IPS DF 19.7 (cell line): Measurements from ENCODE around the gene NCKAP5L.
"Not testable (repeated sequence)": the region's sequence is repeated elsewhere in the genome, so short reads cannot be mapped to it uniquely, and the experiment has no call there.

ENCODE experiments used
- DNase-seq: peaks from one replicate; pipeline ENCODE4 v3.0.0-alpha.2; 2013; ENCODE audit warnings: low read depth, low spot score

Gene NCKAP5L

GRCh38 chr12:49865782-49866135 is 37.5 kb upstream of the NCKAP5L start:
- no peak for DNase-seq

DNA sequence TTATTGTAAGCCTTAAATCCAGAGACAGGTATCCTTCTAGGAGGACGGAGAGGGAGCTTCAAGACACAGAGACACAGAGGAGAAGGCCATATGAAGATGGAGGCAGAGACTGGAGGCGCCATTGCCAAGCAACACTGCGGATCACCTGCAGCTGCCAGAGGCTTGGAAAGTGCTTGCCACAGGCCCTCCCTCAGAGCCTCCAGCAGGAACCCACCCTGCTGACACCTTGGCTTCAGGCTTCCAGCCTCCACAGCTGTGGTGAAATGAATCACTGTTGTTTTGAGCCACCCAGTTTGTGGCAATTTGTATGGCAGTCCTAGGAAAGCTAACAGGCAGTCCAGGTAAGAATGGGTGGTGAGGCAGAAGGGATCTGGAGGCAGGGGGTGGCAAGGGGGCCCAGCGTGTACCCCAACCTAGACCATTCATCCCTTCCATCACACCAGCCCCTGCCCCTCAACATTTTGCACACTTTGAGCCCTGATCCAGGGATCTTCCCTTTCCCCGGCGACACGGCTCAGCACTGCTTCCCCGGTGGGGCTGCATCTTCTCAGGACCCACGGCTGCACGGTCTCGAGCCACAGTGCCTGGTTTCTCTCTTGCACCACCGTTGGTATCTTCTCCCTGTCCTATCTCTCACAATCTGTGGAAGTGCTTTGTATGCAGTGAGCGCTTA is 37.0 kb upstream of the NCKAP5L start:
- DNase-seq = no peak

- DNase-seq = no peak
Measured at GRCh38 chr12:49864798-49865090, 36.5 kb upstream of the NCKAP5L start.

DNA sequence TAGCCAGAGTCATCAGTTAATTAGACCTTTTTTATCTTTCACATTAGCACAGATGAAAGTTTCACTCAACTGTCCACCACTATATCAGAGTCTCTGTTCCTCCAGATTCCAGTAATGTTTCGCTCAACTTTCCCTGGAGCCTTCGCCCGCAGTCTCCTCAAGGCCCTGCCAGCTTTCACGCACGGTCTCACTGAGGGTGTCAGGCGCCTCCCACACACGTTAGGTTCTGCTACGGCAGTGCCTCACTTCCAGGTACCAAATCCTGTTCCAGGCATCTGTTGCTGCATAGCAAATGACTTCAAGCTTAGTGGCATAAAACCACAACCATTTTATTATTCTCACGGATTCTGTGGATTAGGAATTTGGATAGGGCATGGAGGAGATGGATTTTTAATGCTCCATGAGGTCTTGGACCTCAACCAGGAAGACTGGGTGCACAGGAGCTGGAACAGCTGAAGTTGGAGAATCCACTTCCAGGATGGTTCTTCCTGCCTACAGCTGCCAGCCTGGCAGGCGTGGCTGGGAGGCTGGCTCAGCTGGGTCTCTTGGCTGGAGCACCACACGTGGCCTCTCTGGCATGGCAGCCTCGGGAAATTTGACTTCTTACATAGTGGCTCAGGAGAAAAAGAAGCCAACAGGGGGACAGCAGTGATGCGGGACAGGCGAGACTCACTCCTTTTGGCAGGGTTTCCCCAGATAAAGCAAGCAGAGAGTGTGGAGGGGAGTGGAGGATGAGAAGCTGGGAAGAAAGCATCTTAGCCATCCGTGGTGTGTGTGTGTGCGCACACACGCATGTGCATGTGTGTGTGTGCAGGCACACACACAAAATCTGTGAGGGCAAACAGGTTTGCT is 36.0 kb upstream of the NCKAP5L start:
- DNase-seq = no peak

DNA sequence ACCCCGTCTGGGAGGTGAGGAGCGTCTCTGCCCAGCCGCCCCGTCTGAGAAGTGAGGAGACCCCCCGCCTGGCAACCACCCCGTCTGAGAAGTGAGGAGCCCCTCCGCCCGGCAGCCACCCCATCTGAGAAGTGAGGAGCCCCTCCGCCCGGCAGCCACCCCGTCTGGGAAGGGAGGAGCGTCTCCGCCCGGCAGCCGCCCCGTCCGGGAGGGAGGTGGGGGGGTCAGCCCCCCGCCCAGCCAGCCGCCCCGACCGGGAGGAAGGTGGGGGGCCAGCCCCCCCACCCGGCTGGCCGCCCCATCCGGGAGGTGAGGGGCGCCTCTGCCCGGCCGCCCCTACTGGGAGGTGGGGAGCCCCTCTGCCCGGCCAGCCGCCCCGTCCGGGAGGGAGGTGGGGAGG is 32.7 kb upstream of the NCKAP5L start:
- DNase-seq = not testable (repeated sequence)

GRCh38 chr12:49855890-49856289 is 27.7 kb upstream of the NCKAP5L start:
- not testable (repeated sequence) for DNase-seq

DNA sequence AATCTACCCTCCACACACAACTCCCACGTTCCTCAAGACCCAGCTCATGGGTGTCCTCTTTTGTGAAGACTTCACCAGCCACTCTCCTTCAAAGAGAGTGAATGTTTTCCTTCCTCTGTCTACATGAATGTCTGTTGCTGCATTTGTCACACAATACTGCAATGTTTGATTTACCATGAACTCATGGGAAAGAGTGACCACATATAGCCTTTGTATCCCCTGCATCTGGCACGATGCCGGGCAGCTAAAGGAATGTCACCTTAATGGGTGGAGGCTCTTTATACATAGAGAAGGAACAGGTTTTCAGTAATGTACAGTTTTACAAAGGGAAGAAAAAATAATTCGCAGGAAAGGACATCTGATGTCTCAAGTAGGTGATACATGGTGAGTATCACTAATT is 26.8 kb upstream of the NCKAP5L start:
- DNase-seq = no peak

GRCh38 chr12:49853671-49854070 is 25.5 kb upstream of the NCKAP5L start:
- no peak for DNase-seq

- no peak for DNase-seq
Measured at GRCh38 chr12:49847161-49847560, 18.9 kb upstream of the NCKAP5L start.

- no peak for DNase-seq
Measured at GRCh38 chr12:49846032-49846431, 17.8 kb upstream of the NCKAP5L start.

GRCh38 chr12:49843876-49844437 is 15.7 kb upstream of the NCKAP5L start:
- no peak for DNase-seq

- no peak for DNase-seq
Measured at GRCh38 chr12:49843411-49843810, 15.2 kb upstream of the NCKAP5L start.

GRCh38 chr12:49842519-49843352 is 14.5 kb upstream of the NCKAP5L start, which contains the start of gene BCDIN3D:
Gene BCDIN3D (minus strand): TSS chr12:49843106. CDS start chr12:49843087, 19 bp downstream.
- DNase-seq = no peak

GRCh38 chr12:49838973-49839633 is 10.9 kb upstream of the NCKAP5L start:
- no peak for DNase-seq

DNA sequence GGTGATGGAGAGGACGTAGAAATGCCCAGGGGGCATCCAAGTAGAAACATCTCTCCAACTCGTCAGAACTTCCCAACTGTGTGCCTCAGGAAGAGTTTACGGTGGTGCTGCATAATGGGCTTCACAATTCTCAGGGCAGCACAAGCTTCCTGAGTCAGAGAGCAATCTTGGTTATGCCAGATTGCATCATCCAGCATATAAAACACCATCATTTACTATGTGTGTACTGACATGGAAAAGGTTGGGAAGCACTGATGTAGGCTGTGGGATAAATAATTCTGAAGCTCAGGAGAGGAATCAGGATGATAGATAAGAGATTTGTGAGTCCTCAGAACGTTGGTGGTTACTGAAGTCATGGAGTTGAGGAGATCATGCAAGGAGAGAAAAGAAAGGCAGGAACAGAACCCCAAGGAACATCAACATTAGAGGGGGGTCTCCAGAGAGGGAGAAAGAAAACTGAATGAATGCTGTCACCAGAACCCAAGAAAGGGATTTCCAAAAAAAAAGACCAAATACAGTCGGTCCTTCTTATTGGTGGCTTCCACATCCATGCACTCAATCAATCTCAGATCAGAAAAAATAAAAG is 4.7 kb upstream of the NCKAP5L start:
- no peak for DNase-seq

- no peak for DNase-seq
Measured at GRCh38 chr12:49831717-49832116, 3.5 kb upstream of the NCKAP5L start.

DNA sequence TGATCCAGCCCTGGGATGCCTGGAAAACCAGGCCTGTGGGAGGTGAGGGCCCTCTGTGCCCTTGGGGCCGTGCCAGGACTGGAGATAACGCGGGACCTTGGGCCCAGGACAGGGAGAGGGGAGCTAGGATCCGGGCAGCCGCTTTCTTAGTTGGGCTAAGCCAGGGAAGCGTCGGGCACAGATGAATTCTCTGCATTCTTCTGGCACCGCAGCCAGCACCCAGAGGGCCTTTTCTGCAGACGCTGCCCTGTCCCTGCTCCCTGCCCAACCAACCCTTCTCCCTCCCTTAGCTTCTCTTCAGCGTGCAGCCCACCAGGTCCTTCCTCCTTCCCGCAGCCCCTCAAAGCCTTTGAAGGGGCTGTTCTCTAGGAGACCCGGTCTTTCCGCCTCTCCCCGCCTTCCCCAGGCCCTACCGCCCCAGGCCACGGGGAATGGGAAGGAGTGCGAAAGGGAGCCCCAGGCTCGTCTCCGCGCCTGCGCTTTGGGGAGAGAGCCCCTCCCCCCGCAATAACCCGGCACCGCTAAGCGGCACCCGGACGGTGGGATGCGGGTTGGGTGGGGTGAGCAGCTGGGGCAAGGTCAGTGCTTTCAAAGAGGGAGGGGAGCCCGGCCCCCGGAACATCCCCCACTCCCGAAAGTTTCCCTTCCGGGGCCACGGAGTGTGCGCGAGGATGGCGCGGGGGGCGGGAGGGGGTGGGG is 663 bp downstream of the NCKAP5L start:
- DNase-seq = no peak

DNA sequence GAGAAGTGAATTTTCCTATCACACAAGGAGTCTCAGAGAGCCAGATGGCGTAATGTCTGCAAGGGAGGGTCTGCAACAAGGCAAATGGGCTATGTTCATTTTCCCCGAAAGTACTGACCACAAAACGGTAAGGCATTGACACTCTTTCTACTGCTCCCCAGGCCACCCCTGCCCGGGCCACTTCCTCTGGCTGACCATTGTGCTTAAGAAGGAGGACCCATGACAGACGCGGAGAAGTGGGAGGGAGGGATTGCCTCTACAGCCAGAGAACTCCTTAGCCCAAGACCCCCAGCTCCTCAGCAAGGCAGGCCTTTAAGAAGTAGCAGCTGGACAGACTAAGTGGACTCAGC is 1.2 kb downstream of the NCKAP5L start:
- no peak for DNase-seq

- DNase-seq = no peak
Measured at GRCh38 chr12:49825971-49826421, 2.2 kb downstream of the NCKAP5L start.

DNA sequence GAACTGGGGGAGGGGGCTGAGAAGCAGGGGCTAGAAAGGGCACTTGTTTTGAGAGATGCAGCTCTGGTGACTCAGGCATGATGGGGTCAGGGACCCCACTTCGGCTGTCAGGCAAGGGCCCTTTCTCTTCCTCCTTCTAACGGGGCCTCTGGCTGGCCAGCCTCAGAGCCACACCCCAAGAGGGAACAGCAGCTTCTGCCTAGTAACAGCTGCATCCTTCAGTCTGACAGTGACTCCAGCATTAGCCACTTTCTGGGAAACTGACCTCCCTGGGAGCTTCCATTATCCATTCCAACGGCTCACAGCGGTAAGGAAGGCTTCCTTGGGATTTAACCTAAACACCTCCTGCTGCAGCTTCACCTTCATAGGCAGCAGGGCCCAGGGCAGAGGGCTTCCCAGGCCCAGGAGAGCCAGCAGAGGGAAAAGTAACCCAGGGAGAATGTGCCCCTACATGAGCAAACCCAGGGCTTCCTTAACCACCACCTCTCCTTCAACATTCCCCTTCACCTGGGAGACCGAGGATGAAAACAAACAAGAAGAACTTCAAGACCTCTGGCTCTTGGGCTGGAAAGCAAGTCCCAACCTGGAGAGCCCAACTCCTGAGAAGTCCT is 2.7 kb downstream of the NCKAP5L start:
- DNase-seq = no peak
